H1 (cell line): ENCODE results near the gene TBCEL. TPM values are rescaled to one million over a fixed set of nuclear protein-coding genes. Genes with fewer than 3 reads are reported as not detected.
"Not testable (repeated sequence)": the region's sequence is repeated elsewhere in the genome, so short reads cannot be mapped to it uniquely, and the experiment has no call there.

Experiments
- CTCF ChIA-PET: fragments of 300-600 bp; sonication (Branson Sonifier 250); formaldehyde crosslinking; loops from one replicate; lab custom pipeline; 2021; ENCODE audit not compliant: partially characterized antibody; lab: Charles Lee
- POLR2A ChIA-PET: fragments of 300-600 bp; sonication (Branson Sonifier 250); formaldehyde crosslinking; loops from one replicate; lab custom pipeline; 2021; ENCODE audit warnings: inconsistent platforms; ENCODE audit not compliant: partially characterized antibody; lab: Charles Lee
- DNase-seq, 2 experiments: peaks; one replicate each; pipeline versions ENCODE4 v3.0.0 to v3.0.0-alpha.2; 2010 to 2022; ENCODE audit warnings: low spot score in 2 of 2, low read depth in 1 of 2, mixed read lengths in 1 of 2
- FAIRE-seq: peaks from 2 replicates; lab custom pipeline; 2011; peaks lifted over from hg19 to GRCh38; lab: Jason Lieb, UNC
- H2AFZ ChIP-seq: 2 replicates; pipeline ENCODE4 v1.8.1; 2012; ENCODE audit warnings: low read length, inconsistent platforms
- H2AK5ac ChIP-seq: 2 replicates; pipeline ENCODE4 v1.6.1; 2013; ENCODE audit warnings: low read depth, low read length
- H2BK120ac ChIP-seq: replicated peaks from 2 replicates; pipeline ENCODE3; 2013; ENCODE audit warnings: low read depth, low read length, inconsistent platforms
- H2BK12ac ChIP-seq: 2 replicates; pipeline ENCODE4 v1.6.1; 2013; ENCODE audit warnings: low read depth, low read length
- H2BK15ac ChIP-seq: 2 replicates; pipeline ENCODE4 v1.6.1; 2013; ENCODE audit warnings: low read length
- H2BK20ac ChIP-seq: 2 replicates; pipeline ENCODE4 v1.6.1; 2013; ENCODE audit warnings: low read length
- H2BK5ac ChIP-seq: 2 replicates; pipeline ENCODE4 v1.6.1; 2013; ENCODE audit warnings: low read depth, low read length
- H3K14ac ChIP-seq: 2 replicates; pipeline ENCODE4 v1.6.1; 2013; ENCODE audit warnings: inconsistent platforms; ENCODE audit not compliant: insufficient read length
- H3K18ac ChIP-seq: 2 replicates; pipeline ENCODE4 v1.6.1; 2013; ENCODE audit warnings: low read length; ENCODE audit errors: extremely low read depth
- H3K23ac ChIP-seq: 2 replicates; pipeline ENCODE4 v1.6.1; 2013; ENCODE audit warnings: inconsistent platforms; ENCODE audit not compliant: insufficient read length
- H3K23me2 ChIP-seq: 2 replicates; pipeline ENCODE4 v1.6.1; 2013; ENCODE audit warnings: low read depth, low read length
- H3K27ac ChIP-seq: 2 replicates; pipeline ENCODE4 v1.6.1; 2011; ENCODE audit warnings: low read depth, low read length, inconsistent platforms
- H3K27me3 ChIP-seq, 4 experiments: replicated peaks in 1 of 4; 1 replicate in 1 of 4; 2 replicates in 3 of 4; pipeline versions ENCODE4 v1.6.1 to v1.8.1; 2011 to 2013; ENCODE audit warnings: low read length in 3 of 4, mild to moderate bottlenecking in 3 of 4, inconsistent platforms in 2 of 4, mixed read lengths in 2 of 4, moderate library complexity in 1 of 4; ENCODE audit not compliant: control insufficient read depth in 3 of 4, insufficient read depth in 3 of 4; ENCODE audit errors: extremely low read depth in 1 of 4
- H3K36me3 ChIP-seq, 4 experiments: 2 replicates each; pipeline versions ENCODE4 v1.6.1 to v1.8.1; 2011 to 2013; ENCODE audit warnings: mild to moderate bottlenecking in 4 of 4, low read length in 3 of 4, moderate library complexity in 2 of 4, control low read depth in 1 of 4, inconsistent platforms in 1 of 4; ENCODE audit not compliant: insufficient read depth in 4 of 4, control insufficient read depth in 2 of 4
- H3K4ac ChIP-seq: replicated peaks from 2 replicates; pipeline ENCODE3; 2013; ENCODE audit warnings: low read length, low read depth, mixed read lengths, inconsistent platforms; ENCODE audit not compliant: insufficient read length
- H3K4me1 ChIP-seq, 4 experiments: replicated peaks in 1 of 4; 1 replicate in 1 of 4; 2 replicates in 3 of 4; pipeline versions ENCODE4 v1.6.1 to v1.8.1; 2011 to 2013; ENCODE audit warnings: low read length in 3 of 4, inconsistent platforms in 2 of 4, mixed read lengths in 1 of 4; ENCODE audit not compliant: insufficient read depth in 4 of 4, control insufficient read depth in 3 of 4
- H3K4me2 ChIP-seq, 2 experiments: 2 replicates each; pipeline versions ENCODE4 v1.6.1 to v1.8.1; 2011 to 2013; ENCODE audit warnings: low read depth in 2 of 2, low read length in 2 of 2, control low read depth in 1 of 2, inconsistent platforms in 1 of 2, mild to moderate bottlenecking in 1 of 2; ENCODE audit not compliant: insufficient read depth in 1 of 2
- H3K4me3 ChIP-seq, 4 experiments: fragments of 200-600, 300-600 bp in 1 of 4; sonication (generic), shearing (Covaris generic), sonication (Bioruptor Twin) in 1 of 4; 2 replicates each; pipeline versions ENCODE4 v1.5.1 to v1.8.1; 2011 to 2016; ENCODE audit warnings: low read length in 4 of 4, low read depth in 3 of 4, control low read depth in 2 of 4, inconsistent platforms in 2 of 4, mild to moderate bottlenecking in 2 of 4, mixed read lengths in 1 of 4, moderate library complexity in 1 of 4; ENCODE audit not compliant: insufficient read depth in 2 of 4; ENCODE audit errors: extremely low read depth in 1 of 4
- H3K56ac ChIP-seq: replicated peaks from 2 replicates; pipeline ENCODE3; 2013; ENCODE audit warnings: low read depth, mild to moderate bottlenecking, mixed read lengths, low read length, inconsistent platforms; ENCODE audit not compliant: insufficient read length
- H3K79me1 ChIP-seq: 2 replicates; pipeline ENCODE4 v1.6.1; 2013; ENCODE audit warnings: low read depth, low read length, control low read depth
- H3K79me2 ChIP-seq, 2 experiments: 2 replicates each; pipeline versions ENCODE4 v1.6.1 to v1.8.1; 2012 to 2013; ENCODE audit warnings: low read length in 2 of 2, mild to moderate bottlenecking in 2 of 2, inconsistent platforms in 1 of 2; ENCODE audit not compliant: insufficient read depth in 2 of 2, control insufficient read depth in 1 of 2
- H3K9ac ChIP-seq, 4 experiments: replicated peaks in 1 of 4; 1 replicate in 1 of 4; 2 replicates in 3 of 4; pipeline versions ENCODE4 v1.6.1 to v1.8.1; 2011 to 2013; ENCODE audit warnings: low read depth in 3 of 4, low read length in 3 of 4, control low read depth in 2 of 4, mild to moderate bottlenecking in 2 of 4, moderate library complexity in 2 of 4, inconsistent platforms in 1 of 4; ENCODE audit errors: extremely low read depth in 1 of 4
- H3K9me3 ChIP-seq, 2 experiments: 2 replicates each; pipeline versions ENCODE4 v1.6.1 to v1.8.1; 2012 to 2013; ENCODE audit warnings: mild to moderate bottlenecking in 2 of 2, moderate library complexity in 2 of 2, control low read depth in 1 of 2, inconsistent platforms in 1 of 2, low read depth in 1 of 2, low read length in 1 of 2, mixed read lengths in 1 of 2; ENCODE audit not compliant: insufficient read depth in 2 of 2
- H4K20me1 ChIP-seq, 2 experiments: replicated peaks in 1 of 2; 2 replicates each; pipeline versions ENCODE3 to v1.8.1; 2011 to 2013; ENCODE audit warnings: inconsistent platforms in 2 of 2, low read length in 2 of 2, mild to moderate bottlenecking in 1 of 2; ENCODE audit not compliant: insufficient read depth in 2 of 2, control insufficient read depth in 1 of 2
- H4K5ac ChIP-seq: 2 replicates; pipeline ENCODE4 v1.6.1; 2013; ENCODE audit warnings: low read length, low read depth, mixed read lengths, inconsistent platforms; ENCODE audit not compliant: insufficient read length
- H4K8ac ChIP-seq: 2 replicates; pipeline ENCODE4 v1.8.0; 2013; ENCODE audit warnings: mild to moderate bottlenecking, moderate library complexity, low read length, inconsistent platforms; ENCODE audit not compliant: insufficient read depth; ENCODE audit errors: extremely low read depth
- H4K91ac ChIP-seq: replicated peaks from 2 replicates; pipeline ENCODE3; 2013; ENCODE audit warnings: low read length, mixed read lengths, inconsistent platforms; ENCODE audit not compliant: insufficient read length
- ASH2L ChIP-seq: fragments of 200-600, 300-600 bp; sonication (generic); IDR thresholded peaks from one replicate; pipeline ENCODE4 v1.7.1; 2017; ENCODE audit warnings: low read length
- CBX5 ChIP-seq: fragments of 300-800, 300-1000 bp; sonication (generic); IDR thresholded peaks from 2 replicates; pipeline ENCODE4 v1.7.1; 2016; ENCODE audit warnings: antibody characterized with exemption, low read length, low read depth
- HDAC6 ChIP-seq: IDR thresholded peaks from one replicate; pipeline ENCODE4 v1.7.1; 2012; ENCODE audit warnings: low read depth, mild to moderate bottlenecking, inconsistent platforms, low read length, moderate library complexity
- MAFK ChIP-seq: IDR thresholded peaks from 2 replicates; pipeline ENCODE4 v1.6.1; 2012; ENCODE audit warnings: low read depth, mild to moderate bottlenecking, improper control_type of control experiment, low read length
- SAP30 ChIP-seq: fragments of 300-600 bp; sonication (generic); IDR thresholded peaks from 2 replicates; pipeline ENCODE4 v1.7.1; 2012; ENCODE audit warnings: low read length, moderate library complexity, mild to moderate bottlenecking, inconsistent platforms; ENCODE audit not compliant: insufficient read depth, insufficient replicate concordance
- WGBS, 2 experiments: shearing (Covaris generic) in 1 of 2; methylation state at CpG; one replicate each; pipeline versions ENCODE4 v1.1.6 to v1.1.7; 2013 to 2015; ENCODE audit warnings: low lambda C conversion rate in 2 of 2, mixed read lengths in 2 of 2, inconsistent platforms in 1 of 2, low coverage in 1 of 2, missing lambda C conversion rate in 1 of 2; ENCODE audit not compliant: insufficient replicate concordance in 2 of 2, insufficient coverage in 1 of 2, insufficient read length in 1 of 2; ENCODE audit errors: extremely low coverage in 1 of 2, missing lambda C conversion rate in 1 of 2; 5-methylcytosine and 5-hydroxymethylcytosine counted together
- polyA plus RNA-seq, 7 experiments: library from polyadenylated mRNA; depleted of rRNA in 3 of 7; stranded (reverse) in 5 of 7; unstranded in 2 of 7; fragments of >200 nt in 5 of 7; fragments of 200-250 nt in 2 of 7; gene quantifications; 1 replicate in 5 of 7; 2 replicates in 1 of 7; 4 replicates in 1 of 7; pipeline versions ENCODE4 v1.2.1 to v1.2.3, GENCODE V29; 2011 to 2013; ENCODE audit warnings: missing spikeins in 2 of 7, mixed read lengths in 2 of 7
- total RNA-seq: library from RNA; stranded (reverse); fragmentation: NEBNext Ultra II Directional; extraction: Animal tissue kit (Norgen Biotek cat#: 25700); gene quantifications from 2 replicates; pipeline ENCODE4 v1.2.1, GENCODE V29; 2021

The TBCEL gene
- total and polyA plus RNA-seq, 2 of the 8 experiments (the other 6 are each of a cell fraction or from before 2014, with no cell fraction given) = 3.9 to 16.0 TPM

GRCh38 chr11:121031167-121031566 lies 7.3 kb downstream of the TBCEL start (continued):
- TF ChIP-seq CBX5 = no peak
- TF ChIP-seq HDAC6 = no peak
- no peak for TF ChIP-seq SAP30
- no peak for TF ChIP-seq MAFK
- no peak for TF ChIP-seq ASH2L

GRCh38 chr11:121031648-121032047 lies 7.7 kb downstream of the TBCEL start:
- FAIRE-seq, POLR2A ChIA-PET: not testable (repeated sequence)

More at GRCh38 chr11:121031648-121032047, 7.7 kb downstream of the TBCEL start:
- H2BK15ac ChIP-seq, H3K56ac ChIP-seq, H3K27me3 ChIP-seq, H3K18ac ChIP-seq, H2AK5ac ChIP-seq, H3K4ac ChIP-seq, H3K9me3 ChIP-seq, H3K14ac ChIP-seq, DNase-seq, H4K5ac ChIP-seq, H2BK12ac ChIP-seq, H3K27ac ChIP-seq, H2BK120ac ChIP-seq, H3K23ac ChIP-seq, H3K9ac ChIP-seq, H2AFZ ChIP-seq, H3K23me2 ChIP-seq, H4K91ac ChIP-seq, H3K36me3 ChIP-seq, H3K4me3 ChIP-seq, H3K79me1 ChIP-seq, H4K8ac ChIP-seq, H3K4me2 ChIP-seq, H4K20me1 ChIP-seq, H3K4me1 ChIP-seq, H2BK20ac ChIP-seq, H2BK5ac ChIP-seq, CTCF ChIA-PET: not testable (repeated sequence)
- 97% methylated on average over 2 of the region's 4 CpGs; no CpG with 5 or more reads in 1 of the 2 experiments for WGBS, 2 experiments
- H3K79me2 ChIP-seq = peaks cover 0 to 86% of the 10 kb centered on the region in 2 experiments; a peak in 3 of 4 replicates
